Natural killer cell (primary cell): Measurements from ENCODE around the gene XIRP2. TPM values are rescaled to one million over a fixed set of nuclear protein-coding genes. Genes with fewer than 3 reads are reported as not detected.

Experiments used
- ATAC-seq, 3 donors: fragments of 150-1000 bp in 2 of 3; fragments of 200-7000 bp in 1 of 3; cut with Tn5 transposase; 1 replicate in 1 of 3; 2 replicates in 2 of 3; pipeline ENCODE4 v1.10.0; 2021; ENCODE audit warnings: mild to moderate bottlenecking in 2 of 3, moderate library complexity in 2 of 3
- DNase-seq, 2 donors: peaks; one replicate each; pipeline versions ENCODE4 v3.0.0 to v3.0.0-alpha.2; 2013 to 2021; ENCODE audit warnings: mixed read lengths in 1 of 2
- H3K27ac ChIP-seq: one replicate; pipeline ENCODE4 v1.5.1; 2013; ENCODE audit warnings: mild to moderate bottlenecking, low read length
- H3K27me3 ChIP-seq: one replicate; pipeline ENCODE4 v1.6.1; 2013; ENCODE audit warnings: low read length; ENCODE audit not compliant: control insufficient read depth, insufficient read depth
- H3K36me3 ChIP-seq: one replicate; pipeline ENCODE4 v1.6.1; 2013; ENCODE audit warnings: low read length; ENCODE audit not compliant: control insufficient read depth, insufficient read depth
- H3K4me1 ChIP-seq: one replicate; pipeline ENCODE4 v1.6.1; 2013; ENCODE audit warnings: low read length; ENCODE audit not compliant: control insufficient read depth, insufficient read depth
- H3K4me3 ChIP-seq: one replicate; pipeline ENCODE4 v1.5.1; 2013; ENCODE audit warnings: low read length
- H3K9me3 ChIP-seq: one replicate; pipeline ENCODE4 v1.6.1; 2013; ENCODE audit warnings: low read length; ENCODE audit not compliant: control insufficient read depth, insufficient read depth
- H3K27ac Mint-ChIP-seq, 2 donors: one replicate each; pipeline ENCODE4 v1.8.0; 2022; ENCODE audit warnings: mild to moderate bottlenecking in 2 of 2, mixed read lengths in 2 of 2, moderate library complexity in 1 of 2
- H3K27me3 Mint-ChIP-seq, 2 donors: one replicate each; pipeline ENCODE4 v1.8.0; 2022; ENCODE audit warnings: low read depth in 2 of 2, mixed read lengths in 2 of 2
- H3K36me3 Mint-ChIP-seq: one replicate; pipeline ENCODE4 v1.8.0; 2022; ENCODE audit warnings: mixed read lengths
- H3K4me1 Mint-ChIP-seq, 2 donors: one replicate each; pipeline ENCODE4 v1.8.0; 2022; ENCODE audit warnings: mixed read lengths in 2 of 2
- H3K4me3 Mint-ChIP-seq: one replicate; pipeline ENCODE4 v1.8.0; 2022; ENCODE audit warnings: mild to moderate bottlenecking, moderate library complexity, mixed read lengths
- H3K9me3 Mint-ChIP-seq, 2 donors: one replicate each; pipeline ENCODE4 v1.8.0; 2022; ENCODE audit warnings: mixed read lengths in 2 of 2
- CTCF ChIP-seq: fragments of 200-600 bp; IDR thresholded peaks from one replicate; pipeline ENCODE4 v1.8.0; 2022; ENCODE audit warnings: antibody characterized with exemption
- WGBS: methylation state at CpG from one replicate; pipeline ENCODE4 v1.1.7; 2013; ENCODE audit warnings: missing lambda C conversion rate; ENCODE audit not compliant: insufficient coverage; 5-methylcytosine and 5-hydroxymethylcytosine counted together
- intact Hi-C: fragments of 100-400 bp; cut with micrococcal nuclease; formaldehyde crosslinking; loops from one replicate; pipeline ENCODE4 v1.14.2; 2022
- total RNA-seq, 4 donors: library from RNA; stranded (reverse); fragments of 120-200 nt in 1 of 4; gene quantifications; one replicate each; pipeline versions ENCODE4 v1.2.3 to v1.2.4, GENCODE V29; 2013 to 2022

The XIRP2 gene
- total RNA-seq, 3 donors from 2014 or later (not counting 1 experiment from before 2014, with no cell fraction given) = 0.16 TPM; not detected in 2

- no peak overlapping the region for H3K4me3 Mint-ChIP-seq
- H3K36me3 Mint-ChIP-seq = no peaks in the 10 kb centered on the region
- ATAC-seq (no peak), DNase-seq (no peak)
- Histone ChIP-seq H3K36me3 (no peaks in the 10 kb centered on the region), H3K4me3 (no peak overlapping the region), H3K9me3 (no peaks in the 10 kb centered on the region), H3K27ac (no peak overlapping the region), H3K4me1 (no peaks in the 10 kb centered on the region), H3K27me3 (no peaks in the 10 kb centered on the region)
- no peak for TF ChIP-seq CTCF
- no peak overlapping the region for H3K27ac Mint-ChIP-seq
- intact Hi-C loops = no loop called here
- peaks cover 0 to 2% of the 10 kb centered on the region in 2 donors for H3K9me3 Mint-ChIP-seq
- no CpG with 5 or more reads among the region's 1 CpG for WGBS
- no peaks in the 10 kb centered on the region for H3K4me1 Mint-ChIP-seq
- H3K27me3 Mint-ChIP-seq = no peaks in the 10 kb centered on the region
These were observed 164.5 kb downstream of the XIRP2 start for GRCh38 chr2:167052825-167053224.

- no peaks in the 10 kb centered on the region for H3K27me3 Mint-ChIP-seq
- intact Hi-C loops = no loop called here
- peaks cover 0 to 5% of the 10 kb centered on the region in 2 donors for H3K9me3 Mint-ChIP-seq
- TF ChIP-seq CTCF = no peak
- no peak overlapping the region for H3K27ac Mint-ChIP-seq
- Histone ChIP-seq H3K9me3 (no peaks in the 10 kb centered on the region), H3K27me3 (no peaks in the 10 kb centered on the region), H3K36me3 (no peaks in the 10 kb centered on the region), H3K4me1 (no peaks in the 10 kb centered on the region), H3K4me3 (no peak overlapping the region), H3K27ac (no peak overlapping the region)
- DNase-seq (no peak), ATAC-seq (no peak)
- WGBS = 60% methylated on average over 2 of the region's 3 CpGs
- no peaks in the 10 kb centered on the region for H3K4me1 Mint-ChIP-seq
- H3K36me3 Mint-ChIP-seq = no peaks in the 10 kb centered on the region
- H3K4me3 Mint-ChIP-seq = no peak overlapping the region
These were observed 166.6 kb downstream of the XIRP2 start for GRCh38 chr2:167054881-167055280.

GRCh38 chr2:167057446-167057845 is 169.2 kb downstream of the XIRP2 start:
- H3K4me1 ChIP-seq = no peaks in the 10 kb centered on the region
- DNase-seq (no peak), ATAC-seq (no peak)
- H3K27me3 ChIP-seq = no peaks in the 10 kb centered on the region
- no peaks in the 10 kb centered on the region for H3K9me3 ChIP-seq
- Mint-ChIP-seq H3K27ac (no peak overlapping the region), H3K9me3 (peaks cover 3 to 5% of the 10 kb centered on the region in 2 donors), H3K36me3 (no peaks in the 10 kb centered on the region), H3K4me1 (no peaks in the 10 kb centered on the region), H3K4me3 (no peak overlapping the region), H3K27me3 (no peaks in the 10 kb centered on the region)
- no peak overlapping the region for H3K27ac ChIP-seq
- intact Hi-C loops = no loop called here
- H3K4me3 ChIP-seq = no peak overlapping the region
- no peaks in the 10 kb centered on the region for H3K36me3 ChIP-seq
- 92% methylated on average over 2 of the region's 4 CpGs for WGBS
- TF ChIP-seq CTCF = no peak

DNA sequence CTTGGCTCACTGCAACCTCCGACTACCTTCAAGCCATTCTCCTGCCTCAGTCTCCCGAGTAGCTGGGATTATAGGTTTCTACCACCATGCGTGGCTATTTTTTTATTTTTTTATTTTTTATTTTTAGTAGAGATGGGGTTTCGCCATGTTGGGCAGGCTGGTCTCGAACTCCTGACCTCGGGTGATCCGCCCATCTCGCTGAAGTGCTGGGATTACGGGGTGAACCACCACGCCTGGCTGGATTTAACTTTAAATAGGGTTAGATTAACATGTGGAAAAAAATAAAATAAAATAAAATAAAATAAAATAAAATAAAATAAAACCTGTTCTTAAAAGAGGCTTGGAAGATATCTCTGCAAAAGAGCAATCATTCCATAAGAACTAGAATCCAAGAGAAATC is 170.9 kb downstream of the XIRP2 start:
- Histone ChIP-seq H3K27me3 (no peaks in the 10 kb centered on the region), H3K27ac (no peak overlapping the region), H3K4me1 (no peaks in the 10 kb centered on the region), H3K36me3 (no peaks in the 10 kb centered on the region), H3K9me3 (no peaks in the 10 kb centered on the region), H3K4me3 (no peak overlapping the region)
- no peak for ATAC-seq
- Mint-ChIP-seq H3K4me3 (no peak overlapping the region), H3K9me3 (peaks cover 3 to 6% of the 10 kb centered on the region in 2 donors), H3K4me1 (no peaks in the 10 kb centered on the region), H3K27ac (no peak overlapping the region), H3K36me3 (no peaks in the 10 kb centered on the region), H3K27me3 (no peaks in the 10 kb centered on the region)
- no peak for DNase-seq
- intact Hi-C loops = no loop called here
- TF ChIP-seq CTCF = no peak
- WGBS = 86% methylated on average over 9 of the region's 10 CpGs
